NCI-H82 treated with DMSO at 0.1 percent for 48 hours (cell line): ENCODE measurements around the gene NLRP6.
"Not testable (repeated sequence)": the region's sequence is repeated elsewhere in the genome, so short reads cannot be mapped to it uniquely, and the experiment has no call there.

Experiments used
- DNase-seq: peaks from one replicate; lab custom pipeline; 2025; ENCODE audit not compliant: unreplicated experiment; lab: John Stamatoyannopoulos, UW

The NLRP6 gene

GRCh38 chr11:319121-319887, 41.1 kb downstream of the NLRP6 start:
- DNase-seq, result not testable (repeated sequence)

- not testable (repeated sequence) for DNase-seq
Observed at GRCh38 chr11:319888-320273, 41.7 kb downstream of the NLRP6 start.

GRCh38 chr11:324156-324555, 45.9 kb downstream of the NLRP6 start:
- no peak for DNase-seq

- DNase-seq, result not testable (repeated sequence)
Observed at GRCh38 chr11:324593-325517, 46.6 kb downstream of the NLRP6 start.

GRCh38 chr11:325796-326591, 47.8 kb downstream of the NLRP6 start:
- DNase-seq, result no peak

- no peak for DNase-seq
Observed at GRCh38 chr11:326592-326841, 48.3 kb downstream of the NLRP6 start.

GRCh38 chr11:326842-327580, 48.8 kb downstream of the NLRP6 start:
- no peak for DNase-seq

GRCh38 chr11:327581-327923, 49.3 kb downstream of the NLRP6 start:
- no peak for DNase-seq

GRCh38 chr11:328012-328411, 49.8 kb downstream of the NLRP6 start:
- DNase-seq, result no peak

- not testable (repeated sequence) for DNase-seq
Observed at GRCh38 chr11:328516-329100, 50.4 kb downstream of the NLRP6 start.

- DNase-seq, result no peak
Observed at GRCh38 chr11:329886-330253, 51.7 kb downstream of the NLRP6 start.

GRCh38 chr11:330307-330693, 52.1 kb downstream of the NLRP6 start:
- no peak for DNase-seq

GRCh38 chr11:330694-331357, 52.6 kb downstream of the NLRP6 start:
- no peak for DNase-seq

- no peak for DNase-seq
Observed at GRCh38 chr11:331358-332060, 53.3 kb downstream of the NLRP6 start.

GRCh38 chr11:332651-333480, 54.7 kb downstream of the NLRP6 start:
- no peak for DNase-seq

GRCh38 chr11:333616-334263, 55.5 kb downstream of the NLRP6 start:
- not testable (repeated sequence) for DNase-seq

- no peak for DNase-seq
Observed at GRCh38 chr11:334264-334994, 56.2 kb downstream of the NLRP6 start.
